HepG2 (cell line): ENCODE data around the gene RAB24. TPM values are rescaled to one million over a fixed set of nuclear protein-coding genes. Genes with fewer than 3 reads are reported as not detected.

ENCODE experiments used
- ATAC-seq: fragments of 200-7000 bp; cut with Tn5 transposase; 3 replicates; pipeline ENCODE4 v1.9.1; 2020; ENCODE audit warnings: mild to moderate bottlenecking, moderate library complexity
- BruUV-seq: library from RNA; stranded (reverse); fragments of 400-500 nt; replicated peaks from 2 replicates; lab custom pipeline; 2021; lab: Mats Ljungman, UMichigan
- CTCF ChIA-PET: fragments of 300-600 bp; formaldehyde crosslinking; extraction: SDS; loops from one replicate; lab custom pipeline; 2021; ENCODE audit warnings: low total read pairs, inconsistent platforms, low intra/inter-chr PET ratio; lab: Yijun Ruan, JAX
- POLR2A ChIA-PET: fragments of 350-600 bp; sonication (Branson Sonifier 250); formaldehyde crosslinking; loops from one replicate; lab custom pipeline; 2020; ENCODE audit warnings: antibody characterized with exemption, inconsistent platforms; lab: Yijun Ruan, JAX
- DNase-seq: peaks from one replicate; pipeline ENCODE4 v3.0.0-alpha.2; 2015; ENCODE audit warnings: low spot score
- FAIRE-seq: peaks from 3 replicates; lab custom pipeline; 2011; peaks lifted over from hg19 to GRCh38; lab: Jason Lieb, UNC
- H2AFZ ChIP-seq: one replicate; pipeline ENCODE4 v1.6.1; 2011; ENCODE audit warnings: low read length, inconsistent platforms
- H3K27ac ChIP-seq: fragments of 300-600 bp; 3 replicates; pipeline ENCODE4 v1.8.0; 2011; ENCODE audit warnings: mixed run types, mild to moderate bottlenecking, mixed read lengths, low read length, inconsistent platforms; ENCODE audit not compliant: insufficient read depth; ENCODE audit errors: extremely low read length
- H3K27me3 ChIP-seq, 2 experiments: fragments of 200-600 bp in 1 of 2; 2 replicates in 1 of 2; 3 replicates in 1 of 2; pipeline versions ENCODE4 v1.6.0 to v1.8.0; 2011; ENCODE audit warnings: low read length in 2 of 2, mild to moderate bottlenecking in 2 of 2, moderate library complexity in 2 of 2, inconsistent platforms in 1 of 2; ENCODE audit not compliant: insufficient read depth in 2 of 2, control insufficient read depth in 1 of 2
- H3K36me3 ChIP-seq, 2 experiments: fragments of 200-600 bp in 1 of 2; replicated peaks in 1 of 2; 2 replicates in 1 of 2; 3 replicates in 1 of 2; pipeline versions ENCODE4 v1.5.1 to v1.8.0; 2011; ENCODE audit warnings: low read length in 2 of 2, inconsistent platforms in 1 of 2; ENCODE audit not compliant: insufficient read depth in 2 of 2, control insufficient read depth in 1 of 2
- H3K4me1 ChIP-seq: 2 replicates; pipeline ENCODE4 v1.5.1; 2012; ENCODE audit warnings: low read length, inconsistent platforms; ENCODE audit not compliant: insufficient read depth
- H3K4me2 ChIP-seq: 2 replicates; pipeline ENCODE4 v1.6.0; 2011; ENCODE audit warnings: low read depth, low read length, inconsistent platforms
- H3K4me3 ChIP-seq, 3 experiments: fragments of 200-600 bp in 1 of 3; sonication (generic), shearing (Covaris generic) in 1 of 3; replicated peaks in 1 of 3; 2 replicates each; pipeline ENCODE4 v1.5.1; 2011 to 2016; ENCODE audit warnings: low read length in 3 of 3, inconsistent platforms in 2 of 3, low read depth in 2 of 3, mild to moderate bottlenecking in 2 of 3, control low read depth in 1 of 3, mixed read lengths in 1 of 3; ENCODE audit not compliant: insufficient read depth in 1 of 3
- H3K79me2 ChIP-seq: one replicate; pipeline ENCODE4 v1.6.1; 2011; ENCODE audit warnings: low read length, inconsistent platforms; ENCODE audit not compliant: insufficient read depth
- H3K9ac ChIP-seq: 2 replicates; pipeline ENCODE4 v1.6.0; 2011; ENCODE audit warnings: mild to moderate bottlenecking, low read depth, low read length, inconsistent platforms; ENCODE audit not compliant: insufficient read depth
- H3K9me3 ChIP-seq: 2 replicates; pipeline ENCODE4 v1.5.1; 2012; ENCODE audit warnings: mild to moderate bottlenecking, low read length
- H4K20me1 ChIP-seq: 2 replicates; pipeline ENCODE4 v1.6.0; 2011; ENCODE audit warnings: inconsistent platforms, mild to moderate bottlenecking, low read length, moderate library complexity; ENCODE audit not compliant: insufficient read depth
- HES4 ChIP-seq: sonication (generic); formaldehyde crosslinking; IDR thresholded peaks from 2 replicates; pipeline ENCODE4 v1.9.0; 2021; ENCODE audit warnings: mild to moderate bottlenecking, missing genetic modification reagents, borderline replicate concordance
- HOXA7 ChIP-seq: sonication (generic); formaldehyde crosslinking; IDR thresholded peaks from 2 replicates; pipeline ENCODE4 v1.8.1; 2022; ENCODE audit warnings: mild to moderate bottlenecking, missing genetic modification reagents, moderate library complexity
- JUNB ChIP-seq: sonication (generic); formaldehyde crosslinking; IDR thresholded peaks from 2 replicates; pipeline ENCODE4 v1.8.0; 2022; ENCODE audit warnings: missing genetic modification reagents, mild to moderate bottlenecking, borderline replicate concordance
- SRSF4 ChIP-seq: fragments of 200-400 bp; formaldehyde crosslinking; IDR thresholded peaks from one replicate; pipeline ENCODE4 v1.6.1; 2018; ENCODE audit warnings: mild to moderate bottlenecking, low read depth, low read length, moderate library complexity; ENCODE audit not compliant: poor library complexity, severe bottlenecking
- U2AF1 ChIP-seq: fragments of 200-400 bp; formaldehyde crosslinking; optimal IDR thresholded peaks from 2 replicates; pipeline ENCODE3; 2017; ENCODE audit warnings: mild to moderate bottlenecking, low read depth, low read length
- ZBTB42 ChIP-seq: sonication (generic); formaldehyde crosslinking; IDR thresholded peaks from 2 replicates; pipeline ENCODE4 v1.5.0; 2020; ENCODE audit warnings: mild to moderate bottlenecking, missing genetic modification reagents
- ZFAT ChIP-seq: sonication (generic); formaldehyde crosslinking; conservative IDR thresholded peaks from 2 replicates; pipeline ENCODE4 v1.8.1; 2023; ENCODE audit warnings: missing genetic modification reagents, inconsistent platforms
- ZNF430 ChIP-seq: sonication (generic); formaldehyde crosslinking; IDR thresholded peaks from 2 replicates; pipeline ENCODE4 v1.9.0; 2021; ENCODE audit warnings: mild to moderate bottlenecking, missing genetic modification reagents
- ZNF432 ChIP-seq: sonication (generic); formaldehyde crosslinking; IDR thresholded peaks from 2 replicates; pipeline ENCODE4 v1.5.0; 2020; ENCODE audit warnings: missing genetic modification reagents, mild to moderate bottlenecking, borderline replicate concordance
- ZNF441 ChIP-seq: sonication (generic); formaldehyde crosslinking; IDR thresholded peaks from 2 replicates; pipeline ENCODE4 v1.7.0; 2021; ENCODE audit warnings: missing genetic modification reagents, borderline replicate concordance
- ZNF75D ChIP-seq: sonication (generic); formaldehyde crosslinking; IDR thresholded peaks from 2 replicates; pipeline ENCODE4 v1.8.1; 2023; ENCODE audit warnings: missing genetic modification reagents, mild to moderate bottlenecking, borderline replicate concordance
- WGBS: methylation state at CpG from one replicate; pipeline ENCODE4 v1.1.6; 2017; ENCODE audit warnings: low lambda C conversion rate; 5-methylcytosine and 5-hydroxymethylcytosine counted together
- in situ Hi-C: cut with HindIII; loops from 2 replicates; pipeline ENCODE4 v1.10.0; 2017; ENCODE audit warnings: low pct_unique_long_range_greater_than_20kb; ENCODE audit not compliant: extremely low pct_ligation_motif_present
- intact Hi-C: fragments of 100-400 bp; cut with micrococcal nuclease; formaldehyde crosslinking; loops from one replicate; pipeline ENCODE4 v1.10.0; 2022; ENCODE audit not compliant: unreplicated experiment
- polyA plus RNA-seq, 8 experiments: library from polyadenylated mRNA; depleted of rRNA in 3 of 8; stranded (reverse) in 7 of 8; unstranded in 1 of 8; fragments of >200 nt; fragmentation: Illumina TruSeq in 4 of 8; extraction: Trizol in 4 of 8; gene quantifications; 2 replicates each; pipeline versions ENCODE4 v1.2.1 to v1.2.3, GENCODE V29; 2011 to 2016; ENCODE audit warnings: low read depth in 4 of 8, missing spikeins in 1 of 8, mixed read lengths in 1 of 8; ENCODE audit not compliant: insufficient read depth in 1 of 8
- total RNA-seq, 5 experiments: library from RNA; depleted of rRNA; stranded (reverse); fragments of >200 nt; fragmentation: Illumina TruSeq; extraction: Trizol; gene quantifications; 2 replicates each; pipeline ENCODE4 v1.2.3, GENCODE V29; 2016; ENCODE audit warnings: low read depth in 1 of 5
- TF ChIP-seq, protein P1 (sequence below): sonication (generic); formaldehyde crosslinking; IDR thresholded peaks from 2 replicates; pipeline ENCODE4 v1.8.0; 2022; ENCODE audit warnings: mild to moderate bottlenecking, missing genetic modification reagents, moderate library complexity
- TF ChIP-seq, protein P2 (sequence below): sonication (generic); formaldehyde crosslinking; IDR thresholded peaks from 2 replicates; pipeline ENCODE4 v1.5.1; 2020; ENCODE audit warnings: mild to moderate bottlenecking, missing genetic modification reagents, borderline replicate concordance
- TF ChIP-seq, protein P3 (sequence below): sonication (generic); formaldehyde crosslinking; IDR thresholded peaks from 2 replicates; pipeline ENCODE4 v1.5.0; 2020; ENCODE audit warnings: mild to moderate bottlenecking, missing genetic modification reagents, borderline replicate concordance
- TF ChIP-seq, protein P4 (sequence below): IDR thresholded peaks from 2 replicates; pipeline ENCODE4 v1.6.1; 2016; ENCODE audit warnings: low read depth, control low read depth

RAB24 gene
- total and polyA plus RNA-seq, 2 of the 13 experiments (the other 11 are each of a cell fraction or from before 2014, with no cell fraction given) = 22.9 to 63.7 TPM

DNA sequence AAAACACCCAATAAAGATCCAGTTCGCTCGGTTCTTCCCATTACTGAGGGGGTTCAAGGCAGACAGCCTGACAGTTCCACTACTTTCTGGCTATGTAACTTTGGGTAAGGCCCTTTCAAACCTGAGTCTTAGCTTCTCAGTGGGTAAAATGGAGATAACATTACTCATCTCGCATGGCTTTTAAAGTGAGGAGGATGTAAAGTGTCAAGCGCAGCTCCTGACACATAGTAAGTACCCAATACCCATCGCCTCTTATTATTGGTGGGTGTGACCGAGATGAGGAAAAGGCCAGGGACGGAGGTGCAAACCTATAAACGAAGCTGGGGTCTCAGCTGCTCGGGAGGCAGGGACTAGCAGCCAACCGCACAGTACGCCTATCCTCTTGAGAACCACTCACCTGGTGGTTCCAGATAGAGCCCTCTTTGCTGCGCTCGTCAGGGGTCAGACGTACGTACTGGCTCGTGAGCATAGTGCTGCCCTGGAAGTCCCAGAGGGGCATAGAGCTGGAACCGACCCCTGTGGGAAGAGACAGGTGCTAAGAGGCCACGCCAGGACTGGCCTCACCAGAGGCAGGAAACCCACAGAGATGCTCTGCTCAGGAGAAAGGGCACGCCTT, 47.4 kb upstream of the RAB24 start:
- peak; percentile 18 for ATAC-seq
- DNase-seq = no peak
- Histone ChIP-seq H3K9ac (peak overlapping the region; percentile 95), H3K4me1 (peaks cover 79% of the 10 kb centered on the region), H3K4me2 (peak overlapping the region; percentile 94), H2AFZ (no peak overlapping the region), H3K4me3 (peak overlapping the region; percentile 92 to 98 (median 93)), H3K9me3 (no peaks in the 10 kb centered on the region), H4K20me1 (no peaks in the 10 kb centered on the region), H3K27me3 (no peaks in the 10 kb centered on the region; a peak in 1 of 5 replicates), H3K27ac (peak overlapping the region; percentile 94), H3K36me3 (peaks cover 6 to 15% of the 10 kb centered on the region in 2 experiments), H3K79me2 (peaks cover 50% of the 10 kb centered on the region)
- no peak for FAIRE-seq
- BruUV-seq = TSS peak; percentile 55
- WGBS = 9% methylated on average over 10 of the region's 19 CpGs
- intact Hi-C loops = no loop called here
- CTCF ChIA-PET = no interaction called here
- in situ Hi-C loops = loop anchor here (25.0 kb wide), 1 partner anchor 814 kb away; the partner anchor contains the start of genes CDHR2 and RNF44
- POLR2A ChIA-PET = interaction anchor here (1.0 to 6.8 kb wide), 9 partner anchors 15 to 264 kb away, joined by 3 to 84 read pairs (median 10); no protein-coding TSS in a partner anchor
- TF ChIP-seq ZFAT (CRISPR knock-in tag) (no peak), SRSF4 (no peak), HOXA7 (CRISPR knock-in tag) (no peak), ZNF432 (CRISPR knock-in tag) (no peak), ZNF430 (0 out of 2 replicates have a peak, but pooled peaks have one; percentile 47), HES4 (CRISPR knock-in tag) (no peak), ZBTB42 (CRISPR knock-in tag) (no peak), ZNF441 (CRISPR knock-in tag) (no peak), JUNB (CRISPR knock-in tag) (no peak), ZNF75D (no peak), U2AF1 (no peak)
- TF ChIP-seq, protein P1, sequence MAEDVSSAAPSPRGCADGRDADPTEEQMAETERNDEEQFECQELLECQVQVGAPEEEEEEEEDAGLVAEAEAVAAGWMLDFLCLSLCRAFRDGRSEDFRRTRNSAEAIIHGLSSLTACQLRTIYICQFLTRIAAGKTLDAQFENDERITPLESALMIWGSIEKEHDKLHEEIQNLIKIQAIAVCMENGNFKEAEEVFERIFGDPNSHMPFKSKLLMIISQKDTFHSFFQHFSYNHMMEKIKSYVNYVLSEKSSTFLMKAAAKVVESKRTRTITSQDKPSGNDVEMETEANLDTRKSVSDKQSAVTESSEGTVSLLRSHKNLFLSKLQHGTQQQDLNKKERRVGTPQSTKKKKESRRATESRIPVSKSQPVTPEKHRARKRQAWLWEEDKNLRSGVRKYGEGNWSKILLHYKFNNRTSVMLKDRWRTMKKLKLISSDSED = no peak
- TF ChIP-seq, protein P2, sequence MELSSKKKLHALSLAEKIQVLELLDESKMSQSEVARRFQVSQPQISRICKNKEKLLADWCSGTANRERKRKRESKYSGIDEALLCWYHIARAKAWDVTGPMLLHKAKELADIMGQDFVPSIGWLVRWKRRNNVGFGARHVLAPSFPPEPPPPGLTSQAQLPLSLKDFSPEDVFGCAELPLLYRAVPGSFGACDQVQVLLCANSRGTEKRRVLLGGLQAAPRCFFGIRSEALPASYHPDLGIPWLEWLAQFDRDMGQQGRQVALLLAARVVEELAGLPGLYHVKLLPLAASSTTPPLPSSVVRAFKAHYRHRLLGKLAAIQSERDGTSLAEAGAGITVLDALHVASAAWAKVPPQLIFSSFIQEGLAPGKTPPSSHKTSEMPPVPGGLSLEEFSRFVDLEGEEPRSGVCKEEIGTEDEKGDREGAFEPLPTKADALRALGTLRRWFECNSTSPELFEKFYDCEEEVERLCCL (CRISPR knock-in tag) = no peak
- TF ChIP-seq, protein P3, sequence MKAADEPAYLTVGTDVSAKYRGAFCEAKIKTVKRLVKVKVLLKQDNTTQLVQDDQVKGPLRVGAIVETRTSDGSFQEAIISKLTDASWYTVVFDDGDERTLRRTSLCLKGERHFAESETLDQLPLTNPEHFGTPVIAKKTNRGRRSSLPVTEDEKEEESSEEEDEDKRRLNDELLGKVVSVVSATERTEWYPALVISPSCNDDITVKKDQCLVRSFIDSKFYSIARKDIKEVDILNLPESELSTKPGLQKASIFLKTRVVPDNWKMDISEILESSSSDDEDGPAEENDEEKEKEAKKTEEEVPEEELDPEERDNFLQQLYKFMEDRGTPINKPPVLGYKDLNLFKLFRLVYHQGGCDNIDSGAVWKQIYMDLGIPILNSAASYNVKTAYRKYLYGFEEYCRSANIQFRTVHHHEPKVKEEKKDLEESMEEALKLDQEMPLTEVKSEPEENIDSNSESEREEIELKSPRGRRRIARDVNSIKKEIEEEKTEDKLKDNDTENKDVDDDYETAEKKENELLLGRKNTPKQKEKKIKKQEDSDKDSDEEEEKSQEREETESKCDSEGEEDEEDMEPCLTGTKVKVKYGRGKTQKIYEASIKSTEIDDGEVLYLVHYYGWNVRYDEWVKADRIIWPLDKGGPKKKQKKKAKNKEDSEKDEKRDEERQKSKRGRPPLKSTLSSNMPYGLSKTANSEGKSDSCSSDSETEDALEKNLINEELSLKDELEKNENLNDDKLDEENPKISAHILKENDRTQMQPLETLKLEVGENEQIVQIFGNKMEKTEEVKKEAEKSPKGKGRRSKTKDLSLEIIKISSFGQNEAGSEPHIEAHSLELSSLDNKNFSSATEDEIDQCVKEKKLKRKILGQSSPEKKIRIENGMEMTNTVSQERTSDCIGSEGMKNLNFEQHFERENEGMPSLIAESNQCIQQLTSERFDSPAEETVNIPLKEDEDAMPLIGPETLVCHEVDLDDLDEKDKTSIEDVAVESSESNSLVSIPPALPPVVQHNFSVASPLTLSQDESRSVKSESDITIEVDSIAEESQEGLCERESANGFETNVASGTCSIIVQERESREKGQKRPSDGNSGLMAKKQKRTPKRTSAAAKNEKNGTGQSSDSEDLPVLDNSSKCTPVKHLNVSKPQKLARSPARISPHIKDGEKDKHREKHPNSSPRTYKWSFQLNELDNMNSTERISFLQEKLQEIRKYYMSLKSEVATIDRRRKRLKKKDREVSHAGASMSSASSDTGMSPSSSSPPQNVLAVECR = no peak
- TF ChIP-seq, protein P4, sequence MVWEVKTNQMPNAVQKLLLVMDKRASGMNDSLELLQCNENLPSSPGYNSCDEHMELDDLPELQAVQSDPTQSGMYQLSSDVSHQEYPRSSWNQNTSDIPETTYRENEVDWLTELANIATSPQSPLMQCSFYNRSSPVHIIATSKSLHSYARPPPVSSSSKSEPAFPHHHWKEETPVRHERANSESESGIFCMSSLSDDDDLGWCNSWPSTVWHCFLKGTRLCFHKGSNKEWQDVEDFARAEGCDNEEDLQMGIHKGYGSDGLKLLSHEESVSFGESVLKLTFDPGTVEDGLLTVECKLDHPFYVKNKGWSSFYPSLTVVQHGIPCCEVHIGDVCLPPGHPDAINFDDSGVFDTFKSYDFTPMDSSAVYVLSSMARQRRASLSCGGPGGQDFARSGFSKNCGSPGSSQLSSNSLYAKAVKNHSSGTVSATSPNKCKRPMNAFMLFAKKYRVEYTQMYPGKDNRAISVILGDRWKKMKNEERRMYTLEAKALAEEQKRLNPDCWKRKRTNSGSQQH (CRISPR knock-in tag) = no peak
